Glomerular visceral epithelial cell (primary cell): ENCODE data around the gene RITA1.

Experiments
- DNase-seq: peaks from one replicate; pipeline ENCODE4 v3.0.0-alpha.2; 2016; ENCODE audit errors: extremely low spot score

The RITA1 gene

GRCh38 chr12:113154351-113154973 lies 31.1 kb upstream of the RITA1 start:
- DNase-seq, result no peak

- DNase-seq, result no peak
Observed at GRCh38 chr12:113155060-113155459, 30.5 kb upstream of the RITA1 start.

DNA sequence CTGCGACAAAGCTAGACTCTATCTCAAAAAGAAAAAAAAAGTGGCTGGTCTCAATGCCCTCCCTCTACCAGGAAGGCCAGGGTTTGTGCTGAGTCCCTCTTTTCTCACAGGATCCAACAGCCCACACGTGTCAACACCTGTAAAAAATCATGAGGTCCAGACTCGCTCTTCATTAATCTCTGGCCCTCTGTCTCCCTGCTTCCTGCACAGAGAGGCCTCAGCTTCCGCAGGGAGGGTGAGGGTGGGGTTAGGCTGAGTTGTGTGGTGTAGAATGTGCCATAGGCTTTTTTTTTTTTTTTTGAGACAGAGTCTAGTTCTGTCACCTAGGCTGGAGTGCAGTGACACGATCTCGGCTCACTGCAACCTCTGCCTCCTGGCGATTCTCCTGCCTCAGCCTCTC lies 29.9 kb upstream of the RITA1 start:
- no peak for DNase-seq

DNA sequence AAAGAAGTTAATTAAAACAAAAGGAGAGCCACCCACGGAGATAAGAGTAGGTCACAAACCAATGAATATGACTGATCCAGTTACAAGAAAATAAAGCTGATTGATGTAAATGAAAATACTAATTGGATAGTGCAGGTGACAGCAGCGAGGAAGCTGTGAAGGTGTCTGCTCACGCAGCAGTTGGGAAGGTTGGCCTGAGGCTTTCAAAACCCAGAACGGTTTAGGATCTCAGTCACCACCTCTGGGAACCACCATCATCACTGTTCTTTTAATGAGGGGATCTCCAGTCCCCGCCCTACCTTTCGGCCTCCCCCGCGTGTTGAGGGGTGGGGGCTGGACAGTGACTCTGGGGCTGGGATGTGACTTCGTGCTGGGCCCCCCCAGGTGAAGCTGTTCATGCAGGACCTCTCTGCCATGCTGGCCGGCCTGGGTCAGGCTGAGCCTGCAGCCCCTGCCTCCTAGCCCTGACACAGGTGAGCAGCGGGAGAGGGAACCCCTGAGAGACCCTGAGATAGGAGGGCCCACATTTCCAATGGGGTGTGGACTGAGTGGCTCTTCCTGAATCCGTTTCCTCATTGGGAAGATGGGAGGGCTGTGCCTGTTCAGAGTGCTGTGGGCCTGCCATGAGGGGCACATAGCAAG lies 28.2 kb upstream of the RITA1 start:
- no peak for DNase-seq

DNA sequence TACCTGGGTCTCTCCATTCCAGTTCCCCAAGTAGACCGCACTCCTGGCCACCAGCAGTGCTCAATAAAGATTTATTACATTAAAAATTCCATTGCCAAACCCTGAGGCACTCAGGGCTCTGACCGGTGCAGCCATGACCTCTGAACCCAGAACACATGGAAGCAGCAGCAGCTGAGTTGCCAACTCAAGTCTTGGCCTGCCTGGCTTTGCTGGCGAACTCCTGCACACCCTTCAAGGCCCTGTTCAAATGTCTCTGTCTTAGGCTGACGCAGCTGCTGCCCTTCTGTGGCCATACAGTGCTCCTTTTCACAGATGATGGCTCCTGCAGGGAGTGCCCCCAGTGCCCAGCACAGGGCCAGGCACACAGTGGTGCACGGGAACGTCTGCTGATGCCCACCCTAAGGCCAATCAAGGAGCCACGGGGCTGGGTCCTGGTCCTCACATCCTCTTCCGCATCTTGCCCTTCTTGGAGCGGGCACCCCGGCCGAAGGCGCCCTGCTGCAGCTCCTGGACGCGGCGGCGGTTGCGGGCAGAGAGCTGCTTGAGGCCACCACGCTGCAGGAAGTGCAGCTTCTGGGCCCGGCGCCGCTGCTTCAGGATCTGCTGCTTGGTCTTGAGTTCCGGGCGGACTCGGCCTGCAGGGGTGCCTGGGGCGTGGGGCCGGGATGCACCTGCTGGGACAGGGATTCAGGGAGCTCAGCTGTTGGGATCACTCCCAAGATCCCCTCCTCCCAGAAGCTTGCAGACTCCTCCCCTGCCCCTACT lies 26.9 kb upstream of the RITA1 start:
- no peak for DNase-seq

- DNase-seq, result no peak
Observed at GRCh38 chr12:113159937-113160336, 25.6 kb upstream of the RITA1 start.

GRCh38 chr12:113161415-113162016 lies 24.0 kb upstream of the RITA1 start:
- no peak for DNase-seq

DNA sequence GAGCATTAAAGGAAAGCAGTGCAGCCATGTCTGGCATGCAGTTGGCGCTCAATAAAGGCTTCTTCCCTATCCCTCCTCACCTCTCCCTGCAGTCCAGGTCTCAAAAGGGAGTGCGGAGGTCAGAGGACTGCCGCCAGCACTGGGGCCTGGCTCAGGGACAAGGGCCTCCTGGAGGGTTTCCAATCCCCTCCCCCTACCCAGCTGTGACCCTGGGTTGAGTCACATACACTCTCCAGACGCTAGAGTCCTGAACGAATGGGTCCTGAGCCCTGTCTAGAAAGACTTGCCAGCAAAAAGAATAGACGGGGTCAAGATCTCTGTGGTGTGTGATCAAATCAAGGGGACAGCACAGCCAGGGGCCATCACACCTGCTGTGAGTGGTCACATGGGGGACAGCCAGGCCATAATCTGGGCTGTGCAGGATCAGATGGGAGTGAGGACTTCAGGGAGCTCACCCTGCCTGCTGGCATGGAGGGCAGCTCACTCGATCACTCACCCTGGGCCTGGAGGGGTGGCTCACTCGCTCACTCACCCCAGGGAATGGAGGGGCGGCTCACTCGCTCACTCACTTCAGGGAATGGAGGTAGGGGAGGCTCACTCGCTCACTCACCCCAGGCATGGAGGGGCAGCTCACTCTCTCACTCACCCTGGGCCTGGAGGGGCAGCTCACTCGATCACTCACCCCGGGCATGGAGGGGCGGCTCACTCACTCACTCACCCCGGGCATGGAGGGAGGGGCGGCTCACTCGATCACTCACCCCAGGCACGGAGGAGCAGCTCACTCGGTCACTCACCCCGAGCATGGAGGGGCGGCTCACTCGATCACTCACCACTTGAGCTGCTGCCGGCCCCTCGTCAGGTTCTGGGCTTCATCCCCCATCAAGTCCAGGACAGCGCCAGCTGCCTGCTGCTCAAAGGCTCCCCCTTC lies 23.2 kb upstream of the RITA1 start:
- peak; percentile 22 for DNase-seq

- DNase-seq, result no peak
Observed at GRCh38 chr12:113163030-113163360, 22.5 kb upstream of the RITA1 start.

DNA sequence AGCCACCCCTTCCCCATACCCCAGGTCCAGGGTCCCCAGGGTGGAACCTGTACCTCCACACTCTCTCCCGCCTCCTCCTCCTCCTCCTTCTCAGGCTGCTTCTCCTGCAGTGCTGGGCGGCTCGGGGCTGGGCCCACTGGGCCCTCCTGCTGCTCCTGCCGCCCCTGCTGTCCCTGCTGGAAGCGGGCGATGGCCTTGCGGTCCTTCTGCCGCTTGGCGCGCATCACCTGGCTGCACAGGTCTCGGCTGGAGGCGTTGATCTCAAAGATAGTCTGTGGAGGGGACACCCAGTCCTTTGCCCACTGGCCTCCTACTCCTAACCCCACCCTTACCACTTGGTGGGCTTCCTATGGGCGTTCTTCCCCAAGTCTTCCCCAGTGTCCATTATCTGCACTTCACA lies 21.5 kb upstream of the RITA1 start:
- DNase-seq, result no peak

GRCh38 chr12:113165521-113166450 lies 19.7 kb upstream of the RITA1 start:
- DNase-seq, result no peak

GRCh38 chr12:113167868-113168267 lies 17.7 kb upstream of the RITA1 start:
- no peak for DNase-seq

- DNase-seq, result no peak
Observed at GRCh38 chr12:113169697-113170096, 15.8 kb upstream of the RITA1 start.

DNA sequence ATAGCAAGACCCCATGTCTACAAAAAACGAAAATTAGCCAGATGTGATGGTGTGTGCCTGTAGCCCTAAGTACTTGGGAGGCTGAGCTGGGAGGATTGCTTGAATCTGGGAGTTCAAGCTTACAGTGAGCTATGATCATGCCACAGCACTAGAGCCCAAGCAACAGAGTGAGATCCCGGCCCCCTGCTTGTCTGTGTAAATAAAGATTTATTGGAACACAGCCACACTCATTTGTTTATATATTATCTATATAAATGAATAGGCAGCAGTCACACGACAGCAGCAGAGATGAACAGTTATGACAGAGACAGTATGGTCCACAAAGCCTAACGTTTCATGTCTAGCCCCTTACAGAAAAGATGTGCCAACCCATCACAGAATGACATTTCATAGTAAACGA lies 15.1 kb upstream of the RITA1 start:
- DNase-seq, result no peak

- no peak for DNase-seq
Observed at GRCh38 chr12:113170926-113171325, 14.6 kb upstream of the RITA1 start.

DNA sequence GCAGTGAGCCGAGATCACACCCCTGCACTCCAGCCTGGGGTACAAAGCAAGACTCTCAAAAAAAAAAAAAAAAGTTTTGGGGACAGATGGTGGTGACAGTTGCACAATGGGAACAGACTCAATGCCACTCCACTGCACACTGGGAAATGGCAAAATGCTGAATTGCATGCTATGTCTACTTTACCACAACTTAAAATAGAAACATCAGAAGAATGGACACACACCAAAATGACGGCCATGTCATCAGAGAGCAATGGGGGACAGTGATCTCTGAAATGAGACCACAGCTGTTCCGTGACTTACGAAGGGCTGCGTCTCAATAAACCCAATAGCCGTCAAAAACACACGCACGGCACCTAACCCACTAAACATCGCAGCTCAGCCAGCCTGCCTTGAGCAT lies 14.0 kb upstream of the RITA1 start:
- no peak for DNase-seq

DNA sequence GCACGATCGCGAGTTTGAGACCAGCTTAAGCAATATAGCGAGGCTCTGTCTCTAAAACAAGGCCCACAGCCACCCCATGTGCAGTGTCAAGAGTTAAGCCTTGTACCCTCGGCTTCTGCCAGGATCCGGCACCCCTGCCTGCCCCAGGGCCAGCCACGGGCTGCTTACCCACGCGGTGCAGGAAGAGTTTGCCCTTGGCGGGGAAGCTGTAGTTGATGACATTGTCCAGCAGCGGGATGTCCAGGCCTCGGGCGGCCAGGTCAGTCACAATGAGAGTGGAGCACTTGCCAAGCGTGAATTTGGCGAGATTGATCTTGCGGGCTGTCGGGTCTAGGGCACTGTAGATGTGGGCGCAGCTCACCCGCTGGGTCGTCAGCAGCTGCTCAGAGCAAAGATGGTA lies 13.3 kb upstream of the RITA1 start:
- DNase-seq, result no peak

GRCh38 chr12:113173081-113173698 lies 12.3 kb upstream of the RITA1 start:
- no peak for DNase-seq

DNA sequence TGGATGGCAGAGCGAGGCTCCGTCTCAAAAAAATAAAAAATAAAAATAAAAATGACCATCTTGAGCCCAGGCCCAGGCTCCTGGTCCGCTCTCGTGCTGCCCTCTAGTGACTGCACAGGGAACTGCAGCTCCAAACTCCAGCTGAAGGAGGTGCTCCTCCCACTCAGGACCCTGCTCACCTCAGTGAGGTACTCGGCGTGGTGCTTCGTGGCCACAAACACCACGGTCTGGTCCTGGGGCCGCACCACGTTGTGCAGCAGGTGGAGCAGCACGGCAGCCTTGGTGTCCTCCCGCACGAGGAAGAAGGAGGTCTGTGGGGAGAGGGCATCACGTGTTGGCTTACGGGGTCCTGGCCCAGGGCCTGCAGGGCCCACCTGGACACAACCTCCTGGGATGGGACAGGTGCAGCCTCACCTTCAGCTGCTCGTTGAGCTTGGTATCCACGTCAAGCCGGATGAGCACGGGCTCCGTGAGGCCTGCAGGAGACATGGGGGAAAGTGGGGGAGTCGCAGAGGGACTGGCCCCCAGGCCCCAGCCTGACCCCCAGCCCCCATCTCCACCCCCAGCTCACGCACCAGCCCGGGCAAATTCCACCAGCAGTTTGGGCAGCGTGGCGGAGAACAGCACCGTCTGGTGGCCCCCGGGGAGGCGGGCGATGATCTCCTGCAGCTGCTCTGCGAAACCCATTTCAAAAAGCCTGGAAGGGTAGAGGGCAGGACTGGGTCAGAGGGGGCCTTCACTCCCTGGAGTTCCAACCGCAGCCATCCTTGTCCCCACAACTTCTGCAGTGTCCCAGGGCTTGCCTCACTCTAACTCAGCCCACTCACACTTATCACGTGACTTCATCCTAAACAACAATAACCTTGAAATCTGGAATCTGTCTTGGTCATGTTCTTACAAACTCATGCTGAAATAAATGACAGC lies 10.8 kb upstream of the RITA1 start:
- peak; percentile 72 for DNase-seq
